GM15510 (cell line): ENCODE measurements around the gene HS3ST3A1.

Source experiments
- POLR2A ChIP-seq: IDR thresholded peaks from 3 replicates; pipeline ENCODE4 v1.6.1; 2011; ENCODE audit warnings: borderline replicate concordance; ENCODE audit not compliant: insufficient read length; ENCODE audit errors: extremely low read depth

Gene HS3ST3A1

DNA sequence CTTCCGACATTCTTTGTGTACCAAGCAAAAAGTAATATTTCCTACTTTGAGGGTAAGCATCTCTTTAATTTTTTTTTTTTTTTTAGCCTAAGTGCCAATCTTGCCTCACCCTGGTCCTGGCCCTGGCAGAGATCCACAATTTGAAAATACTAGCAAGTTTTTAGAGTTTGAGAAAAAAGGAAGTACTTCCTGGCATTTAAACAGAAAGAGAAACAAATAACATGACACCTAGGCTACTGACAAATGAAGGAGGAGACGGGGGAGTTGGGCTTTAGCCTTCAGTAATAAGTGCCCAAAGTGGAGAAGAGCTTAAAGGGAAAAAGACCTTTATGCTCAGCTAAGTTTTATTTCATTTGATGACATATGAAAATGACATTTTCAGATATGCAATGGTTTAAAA is 92.8 kb downstream of the HS3ST3A1 start:
- TF ChIP-seq POLR2A: no peak

DNA sequence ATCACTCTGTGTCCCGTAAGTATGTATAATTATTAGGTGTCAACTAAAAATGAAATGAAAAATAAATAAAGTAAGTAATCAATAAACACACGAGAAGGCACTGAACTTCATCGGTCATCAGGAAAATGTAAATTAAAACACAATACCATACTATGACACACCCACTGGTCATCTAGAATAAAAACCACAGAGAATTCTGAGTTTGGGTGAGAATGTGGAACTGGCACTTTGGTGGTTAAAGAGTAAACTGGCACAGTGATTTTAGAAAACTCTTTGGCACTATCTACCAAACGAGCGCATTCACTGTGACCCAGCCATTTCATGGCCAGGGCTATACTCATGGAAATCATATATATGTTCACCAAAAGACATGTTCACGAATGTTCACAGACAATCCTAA is 98.2 kb downstream of the HS3ST3A1 start:
- TF ChIP-seq POLR2A: no peak

DNA sequence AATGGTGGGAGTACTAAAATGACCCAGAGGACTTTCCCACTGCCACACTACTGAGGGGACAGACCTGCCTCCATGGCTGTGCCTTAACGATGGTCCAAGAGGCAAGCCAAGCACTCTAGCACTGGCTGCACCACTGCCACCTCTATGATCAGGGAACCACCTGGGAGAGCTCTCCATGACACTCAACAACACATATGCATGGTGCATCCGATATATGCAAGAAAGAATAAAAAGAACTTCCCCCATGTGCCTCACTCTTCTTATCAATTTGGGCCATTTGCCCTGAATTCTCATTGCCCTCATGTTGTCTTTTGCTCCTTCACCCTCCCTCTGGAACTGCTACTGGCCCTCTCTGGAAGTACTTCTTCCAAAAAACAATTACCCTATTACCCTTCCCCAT is 99.5 kb downstream of the HS3ST3A1 start:
- no peak for TF ChIP-seq POLR2A

DNA sequence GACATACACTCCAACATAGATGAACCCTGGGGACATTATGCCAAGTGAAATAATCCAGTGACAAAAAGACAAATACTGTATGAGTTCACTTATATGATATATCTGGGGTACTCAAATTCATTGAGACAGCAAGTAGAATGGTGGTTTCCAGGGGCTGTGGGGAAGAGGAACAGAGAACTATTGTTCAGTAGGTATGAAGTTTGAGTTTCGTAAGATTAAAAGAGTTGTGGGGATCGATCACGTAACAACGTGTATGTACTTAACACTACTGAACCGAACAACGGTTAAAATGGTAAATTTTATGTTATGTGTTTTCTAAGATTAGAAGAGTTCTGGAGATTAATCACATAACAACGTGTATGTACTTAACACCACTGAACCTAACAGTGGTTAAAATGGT is 100.8 kb downstream of the HS3ST3A1 start:
- no peak for TF ChIP-seq POLR2A

DNA sequence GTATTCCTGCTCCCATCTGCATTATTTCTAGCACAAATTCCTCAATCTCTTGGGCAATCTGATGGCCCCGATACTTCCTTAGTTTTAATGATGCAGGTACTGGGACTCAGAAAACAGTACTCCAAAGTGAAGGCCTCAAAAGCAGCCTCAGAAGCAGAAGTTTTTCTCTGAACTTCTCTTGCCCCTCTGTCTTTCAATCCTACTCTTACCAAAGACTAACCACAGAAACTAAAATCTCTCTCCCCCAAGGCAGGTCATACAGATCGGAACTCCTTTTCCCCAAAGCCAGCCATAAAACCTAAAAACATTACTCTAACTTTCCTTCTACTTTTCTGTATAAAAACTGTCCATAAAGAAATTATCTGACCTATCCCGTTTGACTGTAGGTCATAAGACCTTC is 103.5 kb downstream of the HS3ST3A1 start:
- no peak for TF ChIP-seq POLR2A

DNA sequence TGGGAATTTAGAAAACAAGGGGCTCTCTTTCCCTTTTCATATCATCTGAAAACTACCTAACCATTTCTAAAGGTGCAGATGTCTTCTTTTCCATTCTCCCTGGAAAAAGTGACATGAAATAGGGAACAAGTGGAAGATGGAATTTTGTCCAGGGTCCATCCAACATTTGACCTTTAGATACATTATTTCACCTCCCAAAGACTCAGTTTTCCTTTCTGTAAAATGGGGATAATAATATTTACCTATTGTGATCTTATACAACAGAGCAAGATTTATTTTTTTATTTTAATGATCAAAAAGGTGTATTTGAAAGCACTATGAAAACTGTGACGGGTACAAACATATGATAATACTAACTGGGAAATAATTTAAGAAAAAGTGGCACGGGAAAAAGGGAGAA is 106.3 kb downstream of the HS3ST3A1 start:
- TF ChIP-seq POLR2A: no peak

DNA sequence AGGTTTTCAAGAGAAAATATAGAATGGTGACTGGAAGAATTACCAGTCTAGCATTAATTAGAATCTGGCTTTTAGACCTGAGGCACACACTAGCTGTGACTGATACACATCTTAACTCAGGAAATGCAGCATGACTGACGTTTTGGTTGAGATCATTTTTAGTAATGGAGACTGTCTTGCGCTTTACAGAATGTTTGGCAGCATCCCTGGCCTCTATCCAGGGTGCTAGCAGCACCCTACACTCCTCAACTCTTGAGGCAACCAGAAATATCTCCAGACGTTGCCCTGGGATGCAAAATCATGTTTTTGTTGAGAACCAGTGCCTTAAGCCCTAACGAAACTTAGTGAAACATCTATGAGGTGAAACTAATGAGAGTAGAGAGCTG is 109.0 kb downstream of the HS3ST3A1 start:
- TF ChIP-seq POLR2A: no peak

DNA sequence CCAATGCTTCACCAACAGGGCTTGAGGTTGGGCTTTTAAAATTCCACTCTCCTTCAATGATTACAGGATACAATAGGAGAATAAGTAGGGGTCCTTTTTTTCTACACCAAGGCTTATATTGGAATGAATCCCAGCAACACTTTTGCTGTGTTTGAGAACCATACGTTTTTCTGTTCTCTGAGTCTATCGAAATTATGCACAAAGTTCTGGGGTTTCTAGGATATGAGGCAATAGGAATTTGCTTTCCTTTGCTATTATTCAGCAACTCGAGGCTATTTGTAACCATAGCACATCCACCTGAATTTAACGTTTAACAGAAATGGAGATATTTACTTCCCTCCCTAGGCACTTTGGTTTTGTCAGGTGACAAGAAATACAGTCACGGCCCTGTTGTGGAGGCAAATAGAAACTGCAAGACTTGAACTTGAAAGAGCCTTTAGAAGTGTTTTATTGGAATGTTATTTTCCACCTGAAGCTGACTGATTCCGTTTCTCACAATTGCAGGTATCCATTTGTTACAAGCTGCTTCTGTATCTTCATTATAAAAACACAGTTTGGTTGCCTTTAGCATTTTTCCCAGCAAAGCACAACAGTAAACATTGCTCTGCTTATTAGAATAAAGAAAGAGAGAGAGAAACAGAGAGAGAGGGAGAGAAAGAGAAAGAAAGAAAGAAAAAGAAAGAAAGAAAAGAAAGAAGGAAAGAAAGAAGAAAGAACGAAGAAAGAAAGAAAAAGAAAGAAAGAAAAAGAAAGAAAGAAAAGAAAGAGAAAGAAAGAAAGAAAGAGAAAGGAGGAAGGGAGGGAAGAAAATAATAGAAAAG is 109.6 kb downstream of the HS3ST3A1 start:
- no peak for TF ChIP-seq POLR2A

DNA sequence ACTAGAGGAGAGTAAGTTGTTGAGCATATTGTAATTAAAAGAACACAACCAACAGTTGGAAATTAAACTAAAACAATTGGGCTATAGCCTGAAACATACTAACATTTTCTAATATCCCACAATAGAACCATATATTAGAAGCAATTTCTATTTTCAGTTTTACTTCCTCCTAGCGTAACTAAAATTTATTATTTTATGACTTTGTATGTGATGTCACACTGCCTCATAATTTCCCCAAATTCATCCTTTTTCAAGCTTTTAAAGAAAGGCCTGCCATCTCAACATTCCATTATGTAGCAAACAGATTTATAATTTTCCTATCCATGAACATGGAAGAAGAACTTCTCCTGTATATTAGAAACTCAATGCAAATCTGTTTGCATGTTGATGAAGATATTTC is 110.2 kb downstream of the HS3ST3A1 start:
- no peak for TF ChIP-seq POLR2A

DNA sequence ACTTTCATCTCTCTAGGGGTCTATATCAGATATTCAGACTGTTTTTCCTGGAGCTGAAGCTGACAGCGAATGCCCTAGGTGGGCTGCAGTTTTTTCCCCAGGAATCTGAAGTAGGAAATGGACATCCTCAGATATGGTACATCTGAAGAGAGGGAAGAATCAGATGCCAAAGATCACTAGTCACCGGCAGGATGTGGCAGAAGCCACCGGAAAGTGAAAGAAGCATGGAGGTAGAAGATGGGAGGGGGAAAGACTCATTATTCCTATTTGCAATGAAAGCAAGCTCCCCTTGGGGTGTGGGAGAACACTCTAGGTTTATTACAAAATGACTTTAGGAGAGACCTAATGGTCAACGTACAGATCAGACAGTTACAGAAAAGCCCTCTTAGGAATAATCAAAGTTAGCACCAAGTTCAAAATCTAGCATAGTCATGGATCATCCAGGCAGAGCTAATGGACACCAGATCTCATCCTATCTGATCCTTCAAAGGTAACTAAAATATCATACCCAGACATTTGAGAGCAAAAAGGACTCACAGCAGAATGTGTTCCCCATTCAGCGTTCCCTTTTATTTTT is 110.7 kb downstream of the HS3ST3A1 start:
- no peak for TF ChIP-seq POLR2A

DNA sequence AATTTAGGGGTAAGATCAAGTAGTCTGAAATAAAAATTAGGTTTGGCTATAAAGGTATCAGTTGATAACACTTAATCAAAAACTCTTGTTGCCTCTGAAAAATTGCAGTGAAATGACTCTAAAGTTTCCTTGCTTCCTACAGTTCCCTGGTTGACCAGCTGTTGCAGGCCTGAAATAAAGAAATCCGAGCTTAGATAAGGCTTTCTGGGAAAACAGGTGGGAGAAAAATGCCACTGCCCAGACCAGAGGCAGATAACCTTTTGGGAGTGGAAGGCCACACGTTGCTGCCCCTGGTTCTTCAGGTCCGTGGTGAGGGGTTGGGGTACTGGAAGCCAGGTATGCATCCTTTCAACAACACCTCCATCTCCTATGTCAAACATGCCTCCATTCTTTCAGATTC is 111.3 kb downstream of the HS3ST3A1 start:
- no peak for TF ChIP-seq POLR2A

DNA sequence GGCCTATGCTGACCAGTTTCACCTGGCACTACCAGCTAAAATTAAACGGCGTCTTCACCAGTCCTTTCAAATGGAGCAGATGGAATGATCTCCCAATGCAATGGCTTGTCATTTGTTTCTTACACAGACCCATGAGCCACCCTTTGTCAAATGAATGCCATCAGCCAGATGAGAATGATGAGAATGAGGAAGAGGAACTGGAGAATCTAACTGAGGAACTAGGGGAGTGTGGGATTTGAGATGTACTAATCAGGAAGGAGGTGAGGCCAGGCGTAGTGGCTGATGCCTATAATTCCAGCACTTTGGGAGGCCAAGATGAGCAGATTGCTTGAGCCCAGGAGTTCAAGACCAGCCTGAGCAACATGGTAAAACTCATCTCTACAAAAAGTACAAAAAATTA is 116.4 kb downstream of the HS3ST3A1 start:
- TF ChIP-seq POLR2A: no peak

DNA sequence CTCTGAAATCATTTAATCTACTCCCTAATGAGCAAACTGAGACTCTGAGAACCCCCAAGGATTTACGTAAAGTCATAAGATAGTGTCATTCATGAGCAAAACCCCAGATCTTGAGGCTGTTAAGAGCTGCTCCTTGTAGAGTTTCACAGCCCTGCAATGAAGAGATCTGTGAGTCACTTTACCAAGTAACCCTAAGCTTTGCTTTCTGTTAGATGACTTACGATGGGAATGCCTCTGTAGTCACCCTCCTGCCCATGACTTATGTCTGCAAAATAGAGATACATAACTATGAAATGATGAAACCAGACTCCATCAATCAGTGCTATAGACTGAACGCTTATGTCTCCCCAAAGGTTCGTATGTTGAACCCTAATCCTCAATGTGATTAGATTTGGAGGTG is 117.7 kb downstream of the HS3ST3A1 start:
- TF ChIP-seq POLR2A: no peak

DNA sequence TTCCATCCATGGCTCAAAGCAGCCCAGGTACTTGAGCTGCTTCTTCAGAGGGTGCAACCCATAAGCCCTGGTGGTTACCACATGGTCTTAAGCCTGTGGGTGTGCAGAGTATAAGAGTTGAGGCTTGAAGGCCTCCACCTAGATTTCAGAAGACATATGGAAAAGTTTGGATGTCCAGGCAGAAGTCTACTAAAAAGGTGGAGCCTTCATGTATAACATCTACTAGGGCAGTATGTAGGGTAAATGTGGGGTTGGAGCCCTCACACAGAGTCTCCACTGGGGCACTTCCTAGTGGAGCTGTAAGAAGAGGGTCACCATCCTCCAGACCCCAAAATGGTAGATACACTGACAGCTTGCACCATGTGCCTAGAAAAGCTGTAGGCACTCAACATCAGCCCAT is 120.9 kb downstream of the HS3ST3A1 start:
- no peak for TF ChIP-seq POLR2A

DNA sequence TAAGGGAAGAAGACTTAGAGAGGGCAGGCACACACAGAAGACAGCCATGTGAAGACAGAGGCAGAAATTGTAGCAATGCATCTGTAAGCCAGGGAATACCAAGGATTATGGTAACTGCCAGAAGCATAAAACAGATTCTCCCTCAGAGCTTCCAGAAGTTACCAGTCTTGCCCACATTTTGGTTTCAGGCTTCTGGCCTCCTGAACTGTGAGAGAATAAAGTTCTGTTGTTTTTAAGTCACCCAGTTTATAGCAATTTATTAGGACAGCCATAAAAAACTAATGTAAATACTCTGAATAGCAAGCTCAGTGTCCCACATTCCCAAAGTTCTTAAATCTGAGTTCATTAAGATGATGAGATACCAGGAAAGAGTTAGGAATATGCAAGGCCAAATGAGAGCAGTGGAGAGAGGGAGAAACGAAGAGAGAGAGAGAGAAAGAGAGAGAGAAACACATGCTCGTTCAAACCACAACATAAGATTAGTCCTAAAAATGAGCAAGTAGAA is 123.4 kb downstream of the HS3ST3A1 start:
- TF ChIP-seq POLR2A: no peak

DNA sequence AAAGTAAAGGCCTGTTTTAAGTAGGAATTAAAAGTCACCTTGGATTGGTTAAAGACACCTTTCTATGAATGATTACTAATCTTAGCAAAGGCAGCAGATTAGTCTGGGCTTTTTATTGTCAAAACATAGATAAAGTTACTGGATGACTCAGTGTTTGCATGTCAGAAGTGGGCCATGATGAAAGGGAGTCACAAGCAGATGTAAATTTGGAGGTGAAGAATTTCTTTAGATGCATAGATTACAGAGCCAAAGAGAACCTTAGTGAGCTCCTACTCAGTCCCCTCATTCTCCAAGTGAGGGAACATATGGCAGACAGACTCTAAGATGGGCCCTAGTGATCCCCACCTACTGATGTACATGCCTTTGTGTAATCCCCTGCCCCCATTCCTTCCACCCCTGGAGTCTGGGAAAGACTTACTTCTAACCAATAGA is 124.5 kb downstream of the HS3ST3A1 start:
- no peak for TF ChIP-seq POLR2A

DNA sequence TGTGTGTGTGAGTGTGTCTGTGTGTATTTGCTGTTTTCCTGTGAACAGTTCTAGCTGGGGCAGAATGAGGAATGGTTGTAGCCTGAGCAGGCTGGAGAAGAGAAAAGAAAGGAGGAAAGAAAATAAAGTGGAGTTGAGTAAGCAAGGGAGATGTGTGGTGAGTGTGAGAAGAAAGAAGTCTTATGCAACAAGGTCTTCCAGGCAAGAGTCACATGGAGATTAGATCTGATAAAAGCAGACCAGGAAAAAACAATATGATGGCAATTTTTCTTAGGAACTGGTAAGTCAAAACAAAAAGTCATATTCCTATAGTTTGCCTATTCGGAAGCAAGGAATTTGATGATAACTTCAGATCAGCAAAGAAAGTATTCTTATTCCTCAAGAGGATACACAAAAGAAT is 125.0 kb downstream of the HS3ST3A1 start:
- no peak for TF ChIP-seq POLR2A

DNA sequence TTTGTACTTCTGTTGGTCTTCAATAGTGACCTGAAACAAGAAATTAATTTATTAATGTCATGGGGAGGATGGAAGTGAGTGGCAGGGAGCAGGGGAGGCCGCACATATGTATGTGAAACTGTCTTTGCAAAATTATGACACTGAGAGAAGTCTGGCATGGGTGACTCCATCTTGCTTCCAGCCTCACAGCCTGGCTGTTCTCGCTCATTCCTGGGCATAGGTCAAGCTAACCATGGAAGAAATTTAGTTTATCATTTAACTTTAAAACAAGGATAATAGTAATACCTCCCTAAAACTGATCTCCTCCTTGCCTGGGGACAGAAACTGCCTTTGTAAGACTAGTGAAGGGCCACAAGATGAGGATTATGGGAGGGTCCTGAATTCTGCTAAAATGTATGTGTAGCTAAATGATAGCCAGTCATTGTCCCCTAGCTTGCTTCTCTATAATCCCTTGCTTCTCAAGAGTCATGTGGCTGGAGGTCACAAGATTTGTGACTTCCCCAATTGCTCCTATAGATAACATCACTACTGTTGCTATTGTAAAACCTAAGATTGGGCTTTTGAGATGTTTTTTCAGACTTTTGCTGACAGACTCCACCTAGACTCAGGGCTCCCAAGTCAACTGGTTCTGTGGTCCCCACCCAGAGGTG is 126.0 kb downstream of the HS3ST3A1 start:
- no peak for TF ChIP-seq POLR2A
